Endothelial cell of umbilical vein (primary cell): ENCODE measurements around the gene MYO5B.

Source experiments
- MAX ChIP-seq: IDR thresholded peaks from 2 replicates; pipeline ENCODE4 v1.6.1; 2011; ENCODE audit not compliant: insufficient read depth, insufficient read length
- MYC ChIP-seq: IDR thresholded peaks from one replicate; pipeline ENCODE4 v1.6.1; 2011; ENCODE audit warnings: mild to moderate bottlenecking, low read depth, low read length
- POLR2A ChIP-seq: IDR thresholded peaks from 2 replicates; pipeline ENCODE4 v1.6.1; 2012; ENCODE audit warnings: low read depth, mild to moderate bottlenecking, control low read depth, low read length
- TF ChIP-seq, protein P1 (sequence below), 2 donors: IDR thresholded peaks; 1 replicate in 1 of 2; 2 replicates in 1 of 2; pipeline ENCODE4 v1.5.1; 2011; ENCODE audit warnings: low read length in 2 of 2, mild to moderate bottlenecking in 2 of 2, moderate library complexity in 2 of 2, control low read depth in 1 of 2, inconsistent platforms in 1 of 2, low read depth in 1 of 2; ENCODE audit not compliant: insufficient read depth in 1 of 2; ENCODE audit errors: extremely low read depth in 1 of 2

DNA sequence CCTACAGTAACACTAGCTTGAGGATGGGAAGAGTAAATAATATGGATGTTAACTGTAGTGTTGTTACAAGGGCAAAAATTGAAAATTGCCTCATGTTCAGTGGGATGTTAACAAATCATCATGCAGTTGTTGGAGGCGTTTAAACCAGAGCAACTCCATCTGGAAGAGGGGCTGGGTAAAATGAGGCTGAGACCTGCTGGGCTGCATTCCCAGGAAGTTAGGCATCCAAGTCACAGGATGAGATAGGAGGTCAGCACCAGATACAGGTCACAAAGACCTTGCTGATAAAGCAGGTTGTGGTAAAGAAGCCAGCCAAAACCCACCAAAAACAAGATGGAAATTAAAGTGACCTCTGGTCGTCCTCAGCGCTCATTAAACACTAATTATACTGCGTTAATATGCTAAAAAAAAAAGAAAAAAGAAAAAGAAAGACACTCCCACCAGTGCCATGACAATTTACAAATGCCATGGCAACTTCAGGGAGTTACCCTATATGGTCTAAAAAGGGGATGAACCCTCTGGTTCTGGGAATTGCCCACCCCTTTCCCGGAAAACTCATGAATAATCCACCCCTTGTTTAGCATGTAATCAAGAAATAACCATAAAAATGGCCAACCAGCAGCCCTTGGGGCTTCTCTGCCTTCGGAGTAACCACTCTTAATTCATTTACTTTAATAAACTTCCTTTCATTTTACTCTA is 101.4 kb downstream of the MYO5B start:
- TF ChIP-seq, protein P1, sequence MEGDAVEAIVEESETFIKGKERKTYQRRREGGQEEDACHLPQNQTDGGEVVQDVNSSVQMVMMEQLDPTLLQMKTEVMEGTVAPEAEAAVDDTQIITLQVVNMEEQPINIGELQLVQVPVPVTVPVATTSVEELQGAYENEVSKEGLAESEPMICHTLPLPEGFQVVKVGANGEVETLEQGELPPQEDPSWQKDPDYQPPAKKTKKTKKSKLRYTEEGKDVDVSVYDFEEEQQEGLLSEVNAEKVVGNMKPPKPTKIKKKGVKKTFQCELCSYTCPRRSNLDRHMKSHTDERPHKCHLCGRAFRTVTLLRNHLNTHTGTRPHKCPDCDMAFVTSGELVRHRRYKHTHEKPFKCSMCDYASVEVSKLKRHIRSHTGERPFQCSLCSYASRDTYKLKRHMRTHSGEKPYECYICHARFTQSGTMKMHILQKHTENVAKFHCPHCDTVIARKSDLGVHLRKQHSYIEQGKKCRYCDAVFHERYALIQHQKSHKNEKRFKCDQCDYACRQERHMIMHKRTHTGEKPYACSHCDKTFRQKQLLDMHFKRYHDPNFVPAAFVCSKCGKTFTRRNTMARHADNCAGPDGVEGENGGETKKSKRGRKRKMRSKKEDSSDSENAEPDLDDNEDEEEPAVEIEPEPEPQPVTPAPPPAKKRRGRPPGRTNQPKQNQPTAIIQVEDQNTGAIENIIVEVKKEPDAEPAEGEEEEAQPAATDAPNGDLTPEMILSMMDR (IDR thresholded peaks at IDR 0.05; ENCODE audit: extremely low read depth in 1 of 2, insufficient read depth in 1 of 2, low read depth in 1 of 2, low read length in 2 of 2) = no peak
- TF ChIP-seq MAX = no peak
- TF ChIP-seq MYC = no peak
- no peak for TF ChIP-seq POLR2A
